ENCODE results near the gene OPRM1.

The OPRM1 gene

DNA sequence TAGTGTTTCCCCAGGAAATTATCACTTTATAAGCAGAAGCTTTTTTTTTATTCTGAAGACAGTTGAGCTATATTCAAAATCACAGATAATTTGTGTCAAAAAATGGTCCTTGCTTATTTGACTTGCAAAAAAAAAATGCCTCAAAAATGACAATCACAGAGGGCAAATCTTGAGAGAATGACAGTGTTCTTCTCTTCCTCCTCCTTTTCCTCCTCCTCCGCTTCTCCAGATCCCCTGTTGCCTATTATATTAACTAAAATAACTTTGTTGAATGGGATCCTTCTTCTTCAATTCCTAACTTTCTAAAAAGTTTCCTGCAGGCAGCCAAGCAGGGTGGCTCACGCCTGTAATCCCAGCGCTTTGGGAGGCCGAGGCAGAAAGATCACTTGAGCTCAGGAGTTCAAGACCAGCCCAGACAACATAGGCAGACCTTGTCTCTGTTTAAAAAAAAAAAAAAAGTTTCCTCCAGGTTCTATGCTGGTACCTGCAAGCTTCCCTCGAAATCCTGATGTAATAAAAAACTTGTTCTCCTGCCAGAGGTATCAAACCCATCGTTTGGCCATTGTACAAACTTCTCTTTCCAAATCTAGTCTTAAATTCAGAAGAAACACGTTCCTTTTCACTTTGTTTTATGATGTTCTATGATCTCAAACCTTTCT, 189.0 kb downstream of the OPRM1 start:
- peaks cover 0 to 8% of the 10 kb centered on the region in 2 experiments for H3K4me1 ChIP-seq (ENCODE audit: control insufficient read depth in 1 of 2, insufficient read depth in 1 of 2, low read depth in 1 of 2, low read length in 1 of 2)
- H3K4me3 ChIP-seq (ENCODE audit: low read depth in 1 of 2, low read length in 1 of 2), result no peak overlapping the region
- peaks cover 15% of the 10 kb centered on the region for H3K36me3 ChIP-seq
- no peaks in the 10 kb centered on the region for H3K9me3 ChIP-seq
- H3K27ac ChIP-seq, result peak overlapping the region; percentile 21
- no peak for TF ChIP-seq CTCF (IDR thresholded peaks at IDR 0.05)
- no peaks in the 10 kb centered on the region for H3K27me3 ChIP-seq

- Histone ChIP-seq H3K4me3 (ENCODE audit: low read depth in 1 of 2, low read length in 1 of 2) (no peak overlapping the region), H3K36me3 (peaks cover 9% of the 10 kb centered on the region), H3K27me3 (no peaks in the 10 kb centered on the region), H3K27ac (peak overlapping the region; percentile 21), H3K4me1 (ENCODE audit: control insufficient read depth in 1 of 2, insufficient read depth in 1 of 2, low read depth in 1 of 2, low read length in 1 of 2) (peaks cover 0 to 8% of the 10 kb centered on the region in 2 experiments), H3K9me3 (no peaks in the 10 kb centered on the region)
- TF ChIP-seq CTCF (IDR thresholded peaks at IDR 0.05), result no peak
Measured at GRCh38 chr6:154228521-154228905, 189.5 kb downstream of the OPRM1 start.

- TF ChIP-seq CTCF (IDR thresholded peaks at IDR 0.05), result no peak
- Histone ChIP-seq H3K27ac (peak overlapping the region; percentile 17), H3K4me3 (ENCODE audit: low read depth in 1 of 2, low read length in 1 of 2) (no peak overlapping the region), H3K4me1 (ENCODE audit: control insufficient read depth in 1 of 2, insufficient read depth in 1 of 2, low read depth in 1 of 2, low read length in 1 of 2) (peaks cover 7 to 18% of the 10 kb centered on the region in 2 experiments), H3K27me3 (no peaks in the 10 kb centered on the region), H3K36me3 (peaks cover 8% of the 10 kb centered on the region), H3K9me3 (no peaks in the 10 kb centered on the region)
Measured at GRCh38 chr6:154229786-154230185, 190.7 kb downstream of the OPRM1 start.

GRCh38 chr6:154230393-154230792, 191.4 kb downstream of the OPRM1 start:
- Histone ChIP-seq H3K27me3 (no peaks in the 10 kb centered on the region), H3K4me1 (ENCODE audit: control insufficient read depth in 1 of 2, insufficient read depth in 1 of 2, low read depth in 1 of 2, low read length in 1 of 2) (peaks cover 7 to 18% of the 10 kb centered on the region in 2 experiments), H3K27ac (peak overlapping the region; percentile 17), H3K4me3 (ENCODE audit: low read depth in 1 of 2, low read length in 1 of 2) (no peak overlapping the region), H3K9me3 (no peaks in the 10 kb centered on the region), H3K36me3 (peaks cover 8% of the 10 kb centered on the region)
- no peak for TF ChIP-seq CTCF (IDR thresholded peaks at IDR 0.05)

DNA sequence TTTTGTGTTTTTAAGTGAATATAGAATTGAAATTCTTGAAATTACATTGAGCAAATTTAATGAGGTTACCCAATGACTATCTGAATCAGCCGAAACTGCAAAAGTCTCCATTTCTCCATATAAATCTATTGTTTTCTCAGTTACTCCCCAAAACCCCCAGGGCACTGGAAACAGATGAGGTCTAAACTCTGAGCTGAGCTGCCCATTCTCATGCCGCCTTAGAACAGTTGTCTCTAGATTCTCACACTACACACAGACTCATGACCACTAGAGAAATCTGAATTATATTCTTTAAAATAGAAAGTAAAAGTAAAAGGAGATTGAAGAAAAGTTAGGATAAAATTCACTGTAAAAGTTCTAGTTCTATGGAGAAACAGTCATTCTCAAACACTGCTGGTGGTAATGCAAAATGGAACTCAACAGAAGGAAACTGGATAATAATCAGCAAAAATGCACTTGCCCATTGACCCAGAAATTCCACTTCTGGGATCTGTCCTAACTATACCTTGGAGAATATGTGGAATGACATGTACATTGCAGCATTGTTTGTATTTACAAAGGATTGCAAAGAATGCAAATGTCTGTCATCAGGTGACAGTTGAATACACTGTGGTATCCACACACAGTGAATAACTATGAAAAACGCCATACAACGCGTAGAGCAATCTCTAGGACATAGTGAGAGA, 192.0 kb downstream of the OPRM1 start:
- peaks cover 7 to 18% of the 10 kb centered on the region in 2 experiments for H3K4me1 ChIP-seq (ENCODE audit: control insufficient read depth in 1 of 2, insufficient read depth in 1 of 2, low read depth in 1 of 2, low read length in 1 of 2)
- peaks cover 8% of the 10 kb centered on the region for H3K36me3 ChIP-seq
- no peaks in the 10 kb centered on the region for H3K9me3 ChIP-seq
- H3K27ac ChIP-seq, result peak overlapping the region; percentile 17
- H3K4me3 ChIP-seq (ENCODE audit: low read depth in 1 of 2, low read length in 1 of 2), result no peak overlapping the region
- no peaks in the 10 kb centered on the region for H3K27me3 ChIP-seq
- no peak for TF ChIP-seq CTCF (IDR thresholded peaks at IDR 0.05)
